IPS-20b (cell line): Measurements from ENCODE around the gene THRA.

Experiments
- H3K27ac ChIP-seq: one replicate; pipeline ENCODE4 v1.5.1; 2013; ENCODE audit warnings: low read length
- H3K27me3 ChIP-seq: 2 replicates; pipeline ENCODE4 v1.6.1; 2013; ENCODE audit warnings: mild to moderate bottlenecking, low read length, inconsistent platforms; ENCODE audit not compliant: insufficient read depth
- H3K36me3 ChIP-seq: 2 replicates; pipeline ENCODE4 v1.6.1; 2013; ENCODE audit warnings: low read depth, mild to moderate bottlenecking, inconsistent platforms, low read length, moderate library complexity; ENCODE audit not compliant: insufficient read depth
- H3K4me1 ChIP-seq: 2 replicates; pipeline ENCODE4 v1.6.1; 2013; ENCODE audit warnings: mild to moderate bottlenecking, control low read depth, inconsistent platforms, low read length, moderate library complexity; ENCODE audit not compliant: insufficient read depth
- H3K4me3 ChIP-seq: 2 replicates; pipeline ENCODE4 v1.5.1; 2013; ENCODE audit warnings: mild to moderate bottlenecking, low read length, inconsistent platforms
- H3K9ac ChIP-seq: 2 replicates; pipeline ENCODE4 v1.6.1; 2013; ENCODE audit warnings: low read depth, mild to moderate bottlenecking, inconsistent platforms, low read length, moderate library complexity
- H3K9me3 ChIP-seq: 2 replicates; pipeline ENCODE4 v1.6.1; 2013; ENCODE audit warnings: mild to moderate bottlenecking, low read depth, low read length, inconsistent platforms; ENCODE audit not compliant: insufficient read depth

THRA gene

GRCh38 chr17:40091691-40092397 lies 29.1 kb downstream of the THRA start:
- Histone ChIP-seq H3K4me3 (no peak overlapping the region), H3K4me1 (no peaks in the 10 kb centered on the region; the same call in 1 of the 2 replicates), H3K27ac (no peak overlapping the region), H3K9me3 (no peaks in the 10 kb centered on the region), H3K36me3 (peaks cover 40% of the 10 kb centered on the region), H3K27me3 (no peaks in the 10 kb centered on the region), H3K9ac (no peak overlapping the region)

- Histone ChIP-seq H3K27ac (no peak overlapping the region), H3K4me1 (no peaks in the 10 kb centered on the region; the same call in 1 of the 2 replicates), H3K9me3 (no peaks in the 10 kb centered on the region), H3K9ac (no peak overlapping the region), H3K4me3 (no peak overlapping the region), H3K27me3 (no peaks in the 10 kb centered on the region), H3K36me3 (peaks cover 37% of the 10 kb centered on the region)
Measured at GRCh38 chr17:40092581-40092980, 29.8 kb downstream of the THRA start.

GRCh38 chr17:40093005-40093579 lies 30.3 kb downstream of the THRA start:
- Histone ChIP-seq H3K4me1 (peaks cover under 1% of the 10 kb centered on the region; the same call in 1 of the 2 replicates), H3K9me3 (no peaks in the 10 kb centered on the region), H3K27ac (no peak overlapping the region), H3K27me3 (peaks cover under 1% of the 10 kb centered on the region; the same call in 1 of the 2 replicates), H3K36me3 (peaks cover 37% of the 10 kb centered on the region), H3K9ac (no peak overlapping the region), H3K4me3 (no peak overlapping the region)

- Histone ChIP-seq H3K4me3 (no peak overlapping the region), H3K36me3 (peaks cover 37% of the 10 kb centered on the region), H3K9ac (no peak overlapping the region), H3K9me3 (no peaks in the 10 kb centered on the region), H3K4me1 (peaks cover 7% of the 10 kb centered on the region), H3K27me3 (peaks cover 6% of the 10 kb centered on the region; the same call in 1 of the 2 replicates), H3K27ac (no peak overlapping the region)
Measured at GRCh38 chr17:40093580-40094201, 30.9 kb downstream of the THRA start.

GRCh38 chr17:40094874-40095273 lies 32.1 kb downstream of the THRA start:
- H3K27ac ChIP-seq, result no peak overlapping the region

GRCh38 chr17:40095351-40095943 lies 32.7 kb downstream of the THRA start:
- no peak overlapping the region for H3K4me3 ChIP-seq
- H3K27me3 ChIP-seq, result peaks cover 22% of the 10 kb centered on the region
- no peak overlapping the region for H3K9ac ChIP-seq
- H3K9me3 ChIP-seq, result no peaks in the 10 kb centered on the region; the same call in 1 of the 2 replicates
- H3K27ac ChIP-seq, result no peak overlapping the region
- H3K36me3 ChIP-seq, result peaks cover 37% of the 10 kb centered on the region
- peaks cover 11% of the 10 kb centered on the region for H3K4me1 ChIP-seq

More at GRCh38 chr17:40094874-40095273, 32.1 kb downstream of the THRA start:
- Histone ChIP-seq H3K9me3 (no peaks in the 10 kb centered on the region; the same call in 1 of the 2 replicates), H3K27me3 (peaks cover 17% of the 10 kb centered on the region), H3K4me1 (peaks cover 9% of the 10 kb centered on the region), H3K4me3 (no peak overlapping the region), H3K9ac (no peak overlapping the region), H3K36me3 (peaks cover 37% of the 10 kb centered on the region)

GRCh38 chr17:40095944-40096791 lies 33.4 kb downstream of the THRA start:
- no peak overlapping the region for H3K4me3 ChIP-seq
- H3K27ac ChIP-seq, result no peak overlapping the region
- no peak overlapping the region for H3K9ac ChIP-seq
- H3K9me3 ChIP-seq, result no peaks in the 10 kb centered on the region; the same call in 1 of the 2 replicates
- H3K4me1 ChIP-seq, result peaks cover 15% of the 10 kb centered on the region
- peaks cover 37% of the 10 kb centered on the region for H3K36me3 ChIP-seq
- H3K27me3 ChIP-seq, result peaks cover 26% of the 10 kb centered on the region

- H3K36me3 ChIP-seq, result peaks cover 37% of the 10 kb centered on the region
- H3K4me1 ChIP-seq, result peaks cover 17% of the 10 kb centered on the region
- H3K9me3 ChIP-seq, result no peaks in the 10 kb centered on the region; the same call in 1 of the 2 replicates
- no peak overlapping the region for H3K4me3 ChIP-seq
- H3K27me3 ChIP-seq, result peaks cover 36% of the 10 kb centered on the region
- H3K27ac ChIP-seq, result no peak overlapping the region
- no peak overlapping the region for H3K9ac ChIP-seq
Measured at GRCh38 chr17:40097087-40097486, 34.3 kb downstream of the THRA start.

- no peaks in the 10 kb centered on the region; the same call in 1 of the 2 replicates for H3K9me3 ChIP-seq
- H3K27ac ChIP-seq, result peak overlapping the region; percentile 40
- H3K36me3 ChIP-seq, result peaks cover 36% of the 10 kb centered on the region
- H3K27me3 ChIP-seq, result peaks cover 36% of the 10 kb centered on the region
- peak overlapping the region; percentile 61 for H3K4me3 ChIP-seq
- peak overlapping the region; percentile 82; the same call in 1 of the 2 replicates for H3K9ac ChIP-seq
- peaks cover 22% of the 10 kb centered on the region for H3K4me1 ChIP-seq
Measured at GRCh38 chr17:40097931-40098845, 35.4 kb downstream of the THRA start.

GRCh38 chr17:40098846-40099618 lies 36.3 kb downstream of the THRA start:
- Histone ChIP-seq H3K4me1 (peaks cover 27% of the 10 kb centered on the region), H3K27me3 (peaks cover 36% of the 10 kb centered on the region), H3K4me3 (peak overlapping the region; percentile 65), H3K9me3 (no peaks in the 10 kb centered on the region; the same call in 1 of the 2 replicates), H3K9ac (peak overlapping the region; percentile 82; the same call in 1 of the 2 replicates), H3K36me3 (peaks cover 28% of the 10 kb centered on the region), H3K27ac (peak overlapping the region; percentile 40)
